NCI-H345 treated with DMSO at 0.1 percent for 48 hours (cell line): Measurements from ENCODE around the gene FAM217B.

Source experiments
- DNase-seq: peaks from one replicate; lab custom pipeline; 2025; ENCODE audit not compliant: unreplicated experiment; lab: John Stamatoyannopoulos, UW

The FAM217B gene

DNA sequence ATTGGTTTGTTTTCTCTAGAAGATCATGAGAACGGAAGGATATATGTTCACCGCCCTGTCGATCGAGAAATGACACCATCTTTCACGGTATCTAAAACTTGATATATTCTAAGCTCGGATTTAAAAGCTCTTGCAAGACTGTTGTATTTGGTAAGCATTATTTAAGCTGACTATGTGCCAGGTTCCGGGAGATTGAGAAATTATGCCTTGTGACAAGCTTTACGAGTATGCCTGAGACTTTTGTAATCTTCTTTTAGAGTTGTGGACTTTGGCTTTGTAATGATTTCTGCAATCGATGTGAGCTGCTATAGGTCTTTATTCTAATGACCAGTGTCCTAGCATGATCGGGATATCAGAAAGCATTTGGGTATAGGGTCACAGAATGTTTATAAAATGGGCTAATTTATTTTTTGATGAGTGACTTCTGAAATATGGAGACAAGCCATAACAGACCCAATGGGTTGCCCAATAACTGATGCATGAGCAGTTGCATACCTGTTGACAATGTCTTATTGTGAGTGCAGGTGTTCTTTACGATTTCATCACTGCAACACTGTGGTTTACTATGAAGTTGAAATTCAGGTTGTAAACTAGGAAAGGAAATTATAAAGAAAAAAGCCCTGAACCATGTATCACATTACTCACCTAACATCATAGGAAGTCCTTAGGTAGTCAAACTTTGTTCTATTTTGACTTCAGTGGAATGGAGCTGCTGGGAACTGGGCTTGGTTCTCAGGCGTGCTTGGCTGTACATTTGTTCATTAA, 32.0 kb downstream of the FAM217B start:
- DNase-seq: no peak

- DNase-seq: no peak
Observed at GRCh38 chr20:59976156-59976782, 36.1 kb downstream of the FAM217B start.

DNA sequence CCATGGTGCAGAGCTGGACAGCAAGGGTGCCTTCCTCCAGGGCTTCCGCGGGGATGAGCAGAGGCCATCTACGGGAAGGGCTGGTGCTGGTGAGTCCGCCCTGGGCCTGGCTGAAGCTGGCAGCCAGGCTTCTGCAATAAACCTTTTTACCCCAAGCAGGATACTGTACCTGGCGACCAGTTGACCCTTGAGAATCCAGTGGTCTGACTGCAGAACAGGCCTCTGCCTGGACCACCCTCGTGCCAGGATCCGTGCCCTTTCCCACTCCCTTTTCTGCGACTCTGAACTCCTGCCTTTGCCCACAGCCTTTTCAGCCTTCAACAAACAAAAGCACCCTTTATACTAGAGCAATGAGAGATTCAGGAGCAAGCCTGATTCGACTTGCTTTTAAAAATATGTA, 36.9 kb downstream of the FAM217B start:
- DNase-seq: no peak

GRCh38 chr20:59983076-59983475, 42.9 kb downstream of the FAM217B start:
- no peak for DNase-seq

DNA sequence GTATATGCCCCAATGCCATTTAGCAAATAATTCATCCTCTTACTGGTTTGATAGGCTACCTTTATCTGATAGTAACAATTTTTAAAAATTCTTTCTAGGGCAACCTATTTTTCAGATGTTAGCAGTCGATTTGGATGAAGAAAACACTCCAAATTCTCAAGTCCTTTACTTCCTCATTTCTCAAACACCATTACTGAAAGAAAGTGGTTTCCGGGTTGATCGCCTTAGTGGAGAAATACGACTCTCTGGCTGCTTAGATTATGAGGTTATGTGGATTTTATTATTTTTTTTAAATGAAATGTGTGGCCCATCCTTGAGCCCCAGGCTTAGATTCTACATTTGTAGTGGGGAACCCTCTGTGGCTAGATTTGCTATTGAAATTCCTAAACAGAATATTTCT, 44.4 kb downstream of the FAM217B start:
- DNase-seq: no peak

DNA sequence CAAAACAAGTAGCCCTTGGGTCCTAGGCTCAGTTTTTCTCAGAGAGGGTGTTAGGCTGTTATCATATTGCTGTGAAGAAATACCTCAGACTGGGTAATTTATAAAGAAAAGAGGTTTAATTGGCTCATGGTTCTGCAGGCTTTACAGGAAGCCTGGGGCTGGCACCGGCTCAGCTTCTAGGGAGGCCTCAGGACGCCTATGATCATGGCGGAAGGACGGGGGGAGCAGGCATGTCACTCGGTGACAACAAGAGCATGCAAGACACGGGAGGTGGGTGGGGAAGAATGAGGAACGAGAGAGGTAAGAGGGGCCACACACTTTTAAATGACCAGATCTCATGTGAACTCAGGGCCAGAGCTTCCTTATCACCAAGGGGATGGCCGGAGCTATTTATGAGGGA, 45.0 kb downstream of the FAM217B start:
- no peak for DNase-seq

GRCh38 chr20:59985864-59986263, 45.7 kb downstream of the FAM217B start:
- DNase-seq: no peak

DNA sequence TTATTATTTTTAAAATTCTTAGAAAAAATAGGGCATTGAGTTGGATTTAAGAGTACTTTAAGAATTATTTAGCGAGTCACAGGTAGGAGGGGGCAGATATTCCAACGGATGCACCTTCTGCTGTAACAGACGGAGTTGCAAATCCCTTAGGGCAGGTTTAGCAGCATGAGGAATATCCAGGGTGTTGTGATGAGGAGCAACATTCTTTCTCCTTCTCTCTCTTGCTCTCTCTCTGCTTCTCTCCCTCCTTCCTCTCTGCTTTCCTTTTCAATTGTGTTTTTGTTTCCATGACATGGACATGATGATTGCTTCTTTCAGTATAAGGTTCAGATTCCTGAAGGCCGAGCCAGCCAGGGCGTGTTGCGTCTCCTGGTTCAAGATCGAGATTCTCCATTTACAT, 46.9 kb downstream of the FAM217B start:
- no peak for DNase-seq

DNA sequence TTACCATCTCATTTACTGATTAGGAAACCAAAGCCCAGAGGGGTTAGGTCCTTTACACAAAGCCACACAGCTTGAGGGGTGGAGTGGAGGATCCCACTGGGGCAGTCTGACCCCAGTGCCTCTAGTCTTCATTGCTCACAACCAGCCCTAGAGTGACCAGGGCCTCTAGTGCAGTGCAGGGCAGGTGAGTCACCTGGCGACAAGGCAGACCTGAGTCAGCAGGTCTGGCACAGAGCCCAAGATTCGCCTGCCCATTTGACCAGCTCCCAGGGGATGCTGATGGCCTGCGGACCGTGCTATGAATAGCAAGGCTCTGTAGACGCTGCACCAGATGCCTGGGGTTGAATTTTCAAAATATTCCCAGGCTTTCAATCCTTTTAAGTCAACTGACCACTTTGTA, 48.0 kb downstream of the FAM217B start:
- DNase-seq: no peak

- DNase-seq: no peak
Observed at GRCh38 chr20:59992526-59993084, 52.4 kb downstream of the FAM217B start.

DNA sequence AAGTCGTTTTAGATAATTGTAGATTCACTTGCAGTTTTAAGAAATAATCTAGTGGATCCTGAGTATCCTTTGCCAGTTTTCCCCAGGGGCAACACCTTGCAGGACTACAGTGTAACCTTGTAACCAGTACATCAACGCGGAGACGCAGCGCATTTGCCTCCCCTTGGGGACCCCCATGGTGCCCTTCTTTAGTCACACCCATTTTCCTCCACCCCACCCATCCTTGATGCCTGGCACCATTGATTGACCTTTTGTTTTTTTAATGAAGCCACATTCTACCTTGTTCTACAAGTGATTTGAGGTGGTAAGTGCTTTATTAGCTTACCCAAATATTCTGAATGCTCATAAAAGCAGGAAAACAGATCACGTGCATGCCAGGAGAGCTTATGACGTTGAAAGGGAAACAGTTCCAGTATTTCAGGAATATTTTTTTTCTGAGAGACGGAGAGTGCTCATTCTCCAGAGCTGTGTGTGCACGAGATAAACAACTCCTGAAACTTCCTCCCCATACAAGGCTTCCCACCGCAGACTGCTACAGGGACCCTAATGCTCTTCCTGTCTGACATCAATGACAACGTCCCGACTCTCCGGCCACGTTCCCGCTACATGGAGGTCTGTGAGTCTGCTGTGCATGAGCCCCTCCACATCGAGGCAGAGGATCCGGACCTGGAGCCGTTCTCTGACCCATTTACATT, 53.7 kb downstream of the FAM217B start:
- no peak for DNase-seq

DNA sequence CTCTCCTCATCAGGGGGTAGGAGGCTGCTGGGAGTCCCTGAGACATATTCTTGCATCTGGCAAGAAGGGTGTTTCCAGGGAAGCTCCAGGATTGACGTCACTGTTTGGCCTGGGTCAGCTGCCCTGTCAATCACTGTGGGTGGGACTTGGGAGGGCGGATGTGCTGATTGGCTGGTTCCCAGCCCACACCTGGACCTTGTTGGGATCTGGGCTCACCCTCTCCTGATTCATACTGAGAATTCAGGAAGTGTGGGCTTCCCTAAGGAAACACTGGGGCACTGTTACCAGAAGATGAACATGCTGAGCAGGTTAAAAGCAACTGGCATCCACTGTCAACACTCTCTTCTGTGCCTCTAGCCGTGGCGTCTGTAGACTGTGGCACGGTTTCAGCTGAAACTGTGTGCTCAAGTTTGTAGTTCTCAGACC, 54.5 kb downstream of the FAM217B start:
- no peak for DNase-seq

GRCh38 chr20:59996108-59996507, 55.9 kb downstream of the FAM217B start:
- no peak for DNase-seq

DNA sequence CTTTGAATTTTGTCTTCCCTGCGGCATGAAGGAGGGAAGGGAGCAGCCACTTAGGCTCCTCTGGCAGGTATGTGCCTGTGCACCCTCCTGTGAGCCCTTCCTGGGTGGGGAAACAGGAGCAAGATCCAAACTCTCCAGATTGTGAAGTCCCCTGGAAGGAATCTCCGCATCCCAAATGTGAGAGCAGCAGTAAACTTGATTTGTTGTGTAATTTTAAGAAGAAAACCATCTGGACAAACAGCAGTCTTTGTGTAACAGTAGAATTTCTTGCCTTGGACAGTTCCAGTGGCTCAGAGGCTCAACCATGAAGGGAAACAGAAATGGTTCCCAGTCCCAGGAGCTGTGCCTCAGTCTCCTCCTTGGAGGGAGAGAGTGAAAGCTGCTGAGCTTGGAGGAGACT, 57.7 kb downstream of the FAM217B start:
- DNase-seq: no peak
